HepG2 (cell line): Measurements from ENCODE around the gene PKP3. TPM values are rescaled to one million over a fixed set of nuclear protein-coding genes. Genes with fewer than 3 reads are reported as not detected.

Experiments used
- ARID4A ChIP-seq: sonication (generic); formaldehyde crosslinking; IDR thresholded peaks from 2 replicates; pipeline ENCODE4 v1.5.0; 2020; ENCODE audit warnings: mild to moderate bottlenecking, missing genetic modification reagents, borderline replicate concordance
- EZH2 ChIP-seq: conservative IDR thresholded peaks from 2 replicates; pipeline ENCODE4 v1.6.1; 2012; ENCODE audit warnings: mild to moderate bottlenecking, low read depth, low read length, moderate library complexity
- KLF12 ChIP-seq: sonication (generic); formaldehyde crosslinking; IDR thresholded peaks from 2 replicates; pipeline ENCODE4 v1.4.0; 2020; ENCODE audit warnings: missing genetic modification reagents, borderline replicate concordance
- LRRFIP1 ChIP-seq: sonication (generic); formaldehyde crosslinking; conservative IDR thresholded peaks from 2 replicates; pipeline ENCODE4 v1.4.0; 2020; ENCODE audit warnings: missing genetic modification reagents
- PHB2 ChIP-seq: fragments of 450-650 bp; IDR thresholded peaks from 2 replicates; pipeline ENCODE4 v1.6.1; 2018; ENCODE audit not compliant: partially characterized antibody
- POLR2AphosphoS2 ChIP-seq: IDR thresholded peaks from 2 replicates; pipeline ENCODE4 v1.6.1; 2011; ENCODE audit warnings: low read depth, low read length, improper control_type of control experiment
- RARA ChIP-seq: IDR thresholded peaks from 2 replicates; pipeline ENCODE4 v1.6.1; 2016; ENCODE audit warnings: missing genetic modification reagents, missing compliant biosample characterization
- YEATS4 ChIP-seq: sonication (generic); formaldehyde crosslinking; IDR thresholded peaks from 2 replicates; pipeline ENCODE4 v1.4.0; 2020; ENCODE audit warnings: missing genetic modification reagents, borderline replicate concordance
- ZMAT3 ChIP-seq: sonication (generic); formaldehyde crosslinking; conservative IDR thresholded peaks from 2 replicates; pipeline ENCODE4 v1.7.0; 2021; ENCODE audit warnings: missing genetic modification reagents
- ZNF124 ChIP-seq: sonication (generic); formaldehyde crosslinking; IDR thresholded peaks from 2 replicates; pipeline ENCODE4 v1.4.0; 2020; ENCODE audit warnings: missing genetic modification reagents
- ZNF619 ChIP-seq: sonication (generic); formaldehyde crosslinking; IDR thresholded peaks from 2 replicates; pipeline ENCODE4 v1.4.0; 2020; ENCODE audit warnings: mild to moderate bottlenecking, missing genetic modification reagents
- ZNF775 ChIP-seq: sonication (generic); formaldehyde crosslinking; IDR thresholded peaks from 2 replicates; pipeline ENCODE4 v1.4.0; 2020; ENCODE audit warnings: missing genetic modification reagents, mild to moderate bottlenecking, moderate library complexity, borderline replicate concordance
- ZNF83 ChIP-seq: sonication (generic); formaldehyde crosslinking; IDR thresholded peaks from 2 replicates; pipeline ENCODE4 v1.4.0; 2020; ENCODE audit warnings: missing genetic modification reagents, mild to moderate bottlenecking, borderline replicate concordance
- polyA plus RNA-seq, 8 experiments: library from polyadenylated mRNA; depleted of rRNA in 3 of 8; stranded (reverse) in 7 of 8; unstranded in 1 of 8; fragments of >200 nt; fragmentation: Illumina TruSeq in 4 of 8; extraction: Trizol in 4 of 8; gene quantifications; 2 replicates each; pipeline versions ENCODE4 v1.2.1 to v1.2.3, GENCODE V29; 2011 to 2016; ENCODE audit warnings: low read depth in 4 of 8, missing spikeins in 1 of 8, mixed read lengths in 1 of 8; ENCODE audit not compliant: insufficient read depth in 1 of 8
- total RNA-seq, 5 experiments: library from RNA; depleted of rRNA; stranded (reverse); fragments of >200 nt; fragmentation: Illumina TruSeq; extraction: Trizol; gene quantifications; 2 replicates each; pipeline ENCODE4 v1.2.3, GENCODE V29; 2016; ENCODE audit warnings: low read depth in 1 of 5
- TF ChIP-seq, protein P1 (sequence below): sonication (generic); formaldehyde crosslinking; IDR thresholded peaks from 2 replicates; pipeline ENCODE4 v1.4.0; 2020; ENCODE audit warnings: mild to moderate bottlenecking, missing genetic modification reagents
- TF ChIP-seq, protein P2 (sequence below): sonication (generic); formaldehyde crosslinking; IDR thresholded peaks from 2 replicates; pipeline ENCODE4 v1.4.0; 2020; ENCODE audit warnings: mild to moderate bottlenecking, missing genetic modification reagents, borderline replicate concordance

Gene PKP3
- total and polyA plus RNA-seq, 2 of the 13 experiments (the other 11 are each of a cell fraction or from before 2014, with no cell fraction given): 18.0 to 28.7 TPM

DNA sequence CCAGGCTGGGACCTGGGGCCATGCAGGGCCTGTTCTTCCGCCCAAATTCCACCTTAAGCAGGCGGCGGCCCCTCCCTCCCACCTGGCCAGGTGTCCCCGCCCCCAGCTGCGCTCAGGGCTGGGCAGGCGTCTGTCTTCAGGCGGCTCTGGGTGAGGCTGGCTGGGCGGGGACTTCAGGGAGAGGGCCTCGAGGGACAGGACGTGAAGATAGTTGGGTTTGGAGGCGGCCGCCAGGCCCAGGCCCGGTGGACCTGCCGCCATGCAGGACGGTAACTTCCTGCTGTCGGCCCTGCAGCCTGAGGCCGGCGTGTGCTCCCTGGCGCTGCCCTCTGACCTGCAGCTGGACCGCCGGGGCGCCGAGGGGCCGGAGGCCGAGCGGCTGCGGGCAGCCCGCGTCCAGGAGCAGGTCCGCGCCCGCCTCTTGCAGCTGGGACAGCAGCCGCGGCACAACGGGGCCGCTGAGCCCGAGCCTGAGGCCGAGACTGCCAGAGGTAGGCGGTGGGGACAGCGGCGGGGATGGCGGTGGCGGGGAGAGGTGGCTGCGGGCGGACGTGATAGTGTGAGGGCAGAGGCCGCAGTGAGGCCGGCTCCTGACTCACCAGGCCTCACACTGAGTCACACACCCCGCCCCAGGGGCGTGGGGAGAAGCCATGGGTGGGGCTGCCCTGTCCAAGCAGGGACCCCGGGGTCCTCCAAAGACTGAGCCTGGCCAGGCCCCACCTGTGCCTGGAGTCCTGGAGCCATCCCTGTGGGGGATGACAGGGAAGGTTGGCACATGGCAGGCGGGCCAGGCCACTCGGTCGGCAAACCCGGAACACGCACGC, at the start of gene PKP3 (continued):
- TF ChIP-seq ARID4A (CRISPR knock-in tag) (peak; percentile 36; the same call in 1 of the 2 replicates), LRRFIP1 (CRISPR knock-in tag) (no peak), YEATS4 (CRISPR knock-in tag) (peak; percentile 77; the same call in 1 of the 2 replicates), ZMAT3 (CRISPR knock-in tag) (no peak), EZH2 (no peak), ZNF83 (0 out of 2 replicates have a peak, but pooled peaks have one; percentile 15), POLR2AphosphoS2 (no peak), ZNF124 (CRISPR knock-in tag) (no peak), ZNF619 (CRISPR knock-in tag) (no peak), RARA (no peak), PHB2 (no peak), ZNF775 (CRISPR knock-in tag) (no peak), KLF12 (no peak)
- TF ChIP-seq, protein P1, sequence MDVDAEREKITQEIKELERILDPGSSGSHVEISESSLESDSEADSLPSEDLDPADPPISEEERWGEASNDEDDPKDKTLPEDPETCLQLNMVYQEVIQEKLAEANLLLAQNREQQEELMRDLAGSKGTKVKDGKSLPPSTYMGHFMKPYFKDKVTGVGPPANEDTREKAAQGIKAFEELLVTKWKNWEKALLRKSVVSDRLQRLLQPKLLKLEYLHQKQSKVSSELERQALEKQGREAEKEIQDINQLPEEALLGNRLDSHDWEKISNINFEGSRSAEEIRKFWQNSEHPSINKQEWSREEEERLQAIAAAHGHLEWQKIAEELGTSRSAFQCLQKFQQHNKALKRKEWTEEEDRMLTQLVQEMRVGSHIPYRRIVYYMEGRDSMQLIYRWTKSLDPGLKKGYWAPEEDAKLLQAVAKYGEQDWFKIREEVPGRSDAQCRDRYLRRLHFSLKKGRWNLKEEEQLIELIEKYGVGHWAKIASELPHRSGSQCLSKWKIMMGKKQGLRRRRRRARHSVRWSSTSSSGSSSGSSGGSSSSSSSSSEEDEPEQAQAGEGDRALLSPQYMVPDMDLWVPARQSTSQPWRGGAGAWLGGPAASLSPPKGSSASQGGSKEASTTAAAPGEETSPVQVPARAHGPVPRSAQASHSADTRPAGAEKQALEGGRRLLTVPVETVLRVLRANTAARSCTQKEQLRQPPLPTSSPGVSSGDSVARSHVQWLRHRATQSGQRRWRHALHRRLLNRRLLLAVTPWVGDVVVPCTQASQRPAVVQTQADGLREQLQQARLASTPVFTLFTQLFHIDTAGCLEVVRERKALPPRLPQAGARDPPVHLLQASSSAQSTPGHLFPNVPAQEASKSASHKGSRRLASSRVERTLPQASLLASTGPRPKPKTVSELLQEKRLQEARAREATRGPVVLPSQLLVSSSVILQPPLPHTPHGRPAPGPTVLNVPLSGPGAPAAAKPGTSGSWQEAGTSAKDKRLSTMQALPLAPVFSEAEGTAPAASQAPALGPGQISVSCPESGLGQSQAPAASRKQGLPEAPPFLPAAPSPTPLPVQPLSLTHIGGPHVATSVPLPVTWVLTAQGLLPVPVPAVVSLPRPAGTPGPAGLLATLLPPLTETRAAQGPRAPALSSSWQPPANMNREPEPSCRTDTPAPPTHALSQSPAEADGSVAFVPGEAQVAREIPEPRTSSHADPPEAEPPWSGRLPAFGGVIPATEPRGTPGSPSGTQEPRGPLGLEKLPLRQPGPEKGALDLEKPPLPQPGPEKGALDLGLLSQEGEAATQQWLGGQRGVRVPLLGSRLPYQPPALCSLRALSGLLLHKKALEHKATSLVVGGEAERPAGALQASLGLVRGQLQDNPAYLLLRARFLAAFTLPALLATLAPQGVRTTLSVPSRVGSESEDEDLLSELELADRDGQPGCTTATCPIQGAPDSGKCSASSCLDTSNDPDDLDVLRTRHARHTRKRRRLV (CRISPR knock-in tag): no peak
- TF ChIP-seq, protein P2, sequence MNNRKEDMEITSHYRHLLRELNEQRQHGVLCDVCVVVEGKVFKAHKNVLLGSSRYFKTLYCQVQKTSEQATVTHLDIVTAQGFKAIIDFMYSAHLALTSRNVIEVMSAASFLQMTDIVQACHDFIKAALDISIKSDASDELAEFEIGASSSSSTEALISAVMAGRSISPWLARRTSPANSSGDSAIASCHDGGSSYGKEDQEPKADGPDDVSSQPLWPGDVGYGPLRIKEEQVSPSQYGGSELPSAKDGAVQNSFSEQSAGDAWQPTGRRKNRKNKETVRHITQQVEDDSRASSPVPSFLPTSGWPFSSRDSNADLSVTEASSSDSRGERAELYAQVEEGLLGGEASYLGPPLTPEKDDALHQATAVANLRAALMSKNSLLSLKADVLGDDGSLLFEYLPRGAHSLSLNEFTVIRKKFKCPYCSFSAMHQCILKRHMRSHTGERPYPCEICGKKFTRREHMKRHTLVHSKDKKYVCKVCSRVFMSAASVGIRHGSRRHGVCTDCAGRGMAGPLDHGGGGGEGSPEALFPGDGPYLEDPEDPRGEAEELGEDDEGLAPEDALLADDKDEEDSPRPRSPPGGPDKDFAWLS (CRISPR knock-in tag): no peak
